HUDEP-2 (cell line): ENCODE measurements around the gene EMC8.

Source experiments
- DNase-seq, 76 experiments: peaks; one replicate each; lab custom pipeline; 2025; ENCODE audit not compliant: unreplicated experiment in 76 of 76; lab: John Stamatoyannopoulos, UW

The EMC8 gene

GRCh38 chr16:85759631-85760419 is 39.5 kb downstream of the EMC8 start:
- DNase-seq: peak in 31 of 76 experiments; percentile 2 to 61 (median 16)

GRCh38 chr16:85759136-85759535 is 40.2 kb downstream of the EMC8 start:
- DNase-seq: no peak

GRCh38 chr16:85757341-85757822 is 42.0 kb downstream of the EMC8 start:
- no peak for DNase-seq

GRCh38 chr16:85755929-85756768 is 43.2 kb downstream of the EMC8 start:
- DNase-seq: no peak

GRCh38 chr16:85754413-85754812 is 44.9 kb downstream of the EMC8 start:
- no peak for DNase-seq

GRCh38 chr16:85753976-85754375 is 45.4 kb downstream of the EMC8 start:
- DNase-seq: no peak

GRCh38 chr16:85753559-85753958 is 45.8 kb downstream of the EMC8 start:
- DNase-seq: no peak

GRCh38 chr16:85752511-85753420 is 46.6 kb downstream of the EMC8 start:
- DNase-seq: peak in 3 of 76 experiments; percentile 9 to 32 (median 17)

GRCh38 chr16:85751698-85752501 is 47.4 kb downstream of the EMC8 start:
- DNase-seq: no peak

- peak in 25 of 76 experiments; percentile 6 to 52 (median 19) for DNase-seq
These were observed 48.3 kb downstream of the EMC8 start, which contains the start of gene C16orf74 for GRCh38 chr16:85750827-85751697. Gene C16orf74 (minus strand): TSS chr16:85751096. CDS start chr16:85735217, 15,879 bp downstream.

GRCh38 chr16:85750146-85750826 is 49.1 kb downstream of the EMC8 start:
- no peak for DNase-seq

- no peak for DNase-seq
These were observed 49.6 kb downstream of the EMC8 start for GRCh38 chr16:85749771-85750145.

GRCh38 chr16:85746460-85747215 is 52.7 kb downstream of the EMC8 start:
- DNase-seq: no peak

- no peak for DNase-seq
These were observed 60.2 kb downstream of the EMC8 start for GRCh38 chr16:85738923-85739715.

- DNase-seq: no peak
These were observed 62.4 kb downstream of the EMC8 start for GRCh38 chr16:85736921-85737320.

GRCh38 chr16:85735946-85736345 is 63.4 kb downstream of the EMC8 start:
- no peak for DNase-seq

- DNase-seq: no peak
These were observed 64.1 kb downstream of the EMC8 start for GRCh38 chr16:85735225-85735635.
